HepG2 (cell line): ENCODE measurements around the gene PIH1D2. TPM values are rescaled to one million over a fixed set of nuclear protein-coding genes. Genes with fewer than 3 reads are reported as not detected.

Source experiments
- CBFB ChIP-seq: sonication (generic); formaldehyde crosslinking; IDR thresholded peaks from 2 replicates; pipeline ENCODE4 v1.4.0; 2020; ENCODE audit warnings: missing genetic modification reagents
- CHCHD3 ChIP-seq: sonication (generic); formaldehyde crosslinking; IDR thresholded peaks from 2 replicates; pipeline ENCODE4 v1.8.0; 2022; ENCODE audit warnings: mild to moderate bottlenecking, missing genetic modification reagents, moderate library complexity
- DNMT1 ChIP-seq: sonication (generic); formaldehyde crosslinking; IDR thresholded peaks from 2 replicates; pipeline ENCODE4 v1.5.1; 2020; ENCODE audit warnings: mild to moderate bottlenecking, missing genetic modification reagents
- HNF4G ChIP-seq, 2 experiments: sonication (generic) in 1 of 2; formaldehyde crosslinking in 1 of 2; IDR thresholded peaks; 2 replicates each; pipeline versions ENCODE4 v1.4.0 to v1.6.1; 2011 to 2020; ENCODE audit warnings: borderline replicate concordance in 2 of 2, low read depth in 2 of 2, mild to moderate bottlenecking in 2 of 2, low read length in 1 of 2, missing genetic modification reagents in 1 of 2, moderate library complexity in 1 of 2
- NBN ChIP-seq: fragments of 450-650 bp; conservative IDR thresholded peaks from 2 replicates; pipeline ENCODE4 v1.6.1; 2017
- REXO4 ChIP-seq: sonication (generic); formaldehyde crosslinking; IDR thresholded peaks from 2 replicates; pipeline ENCODE4 v1.8.0; 2022; ENCODE audit warnings: missing genetic modification reagents, mild to moderate bottlenecking, borderline replicate concordance
- SAFB2 ChIP-seq: sonication (generic); formaldehyde crosslinking; IDR thresholded peaks from 2 replicates; pipeline ENCODE4 v1.5.1; 2020; ENCODE audit warnings: missing genetic modification reagents, low read depth, mild to moderate bottlenecking, borderline replicate concordance
- SETDB1 ChIP-seq: sonication (generic); formaldehyde crosslinking; IDR thresholded peaks from 2 replicates; pipeline ENCODE4 v1.5.1; 2020; ENCODE audit warnings: missing genetic modification reagents, mild to moderate bottlenecking, borderline replicate concordance
- SNRNP70 ChIP-seq: fragments of 200-400 bp; formaldehyde crosslinking; IDR thresholded peaks from 2 replicates; pipeline ENCODE4 v1.6.1; 2017; ENCODE audit warnings: mild to moderate bottlenecking, low read depth, low read length, moderate library complexity
- ZFP90 ChIP-seq: sonication (generic); formaldehyde crosslinking; IDR thresholded peaks from 2 replicates; pipeline ENCODE4 v1.8.0; 2022; ENCODE audit warnings: missing genetic modification reagents, mild to moderate bottlenecking, inconsistent platforms, borderline replicate concordance
- ZFY ChIP-seq: sonication (generic); formaldehyde crosslinking; IDR thresholded peaks from 2 replicates; pipeline ENCODE4 v1.4.0; 2020; ENCODE audit warnings: missing genetic modification reagents
- ZMYM3 ChIP-seq: sonication (generic); formaldehyde crosslinking; IDR thresholded peaks from 2 replicates; pipeline ENCODE4 v1.5.1; 2020; ENCODE audit warnings: mild to moderate bottlenecking, missing genetic modification reagents
- ZNF10 ChIP-seq: sonication (generic); formaldehyde crosslinking; IDR thresholded peaks from 2 replicates; pipeline ENCODE4 v1.4.0; 2020; ENCODE audit warnings: mild to moderate bottlenecking, low read depth, missing genetic modification reagents, borderline replicate concordance
- ZNF337 ChIP-seq: sonication (generic); formaldehyde crosslinking; IDR thresholded peaks from 2 replicates; pipeline ENCODE4 v1.5.1; 2020; ENCODE audit warnings: missing genetic modification reagents, low read depth, mild to moderate bottlenecking, borderline replicate concordance
- ZNF484 ChIP-seq: sonication (generic); formaldehyde crosslinking; IDR thresholded peaks from 2 replicates; pipeline ENCODE4 v1.5.1; 2020; ENCODE audit warnings: mild to moderate bottlenecking, low read depth, missing genetic modification reagents, borderline replicate concordance
- ZNF543 ChIP-seq: sonication (generic); formaldehyde crosslinking; IDR thresholded peaks from 2 replicates; pipeline ENCODE4 v1.4.0; 2020; ENCODE audit warnings: mild to moderate bottlenecking, missing genetic modification reagents
- polyA plus RNA-seq, 8 experiments: library from polyadenylated mRNA; depleted of rRNA in 3 of 8; stranded (reverse) in 7 of 8; unstranded in 1 of 8; fragments of >200 nt; fragmentation: Illumina TruSeq in 4 of 8; extraction: Trizol in 4 of 8; gene quantifications; 2 replicates each; pipeline versions ENCODE4 v1.2.1 to v1.2.3, GENCODE V29; 2011 to 2016; ENCODE audit warnings: low read depth in 4 of 8, missing spikeins in 1 of 8, mixed read lengths in 1 of 8; ENCODE audit not compliant: insufficient read depth in 1 of 8
- total RNA-seq, 5 experiments: library from RNA; depleted of rRNA; stranded (reverse); fragments of >200 nt; fragmentation: Illumina TruSeq; extraction: Trizol; gene quantifications; 2 replicates each; pipeline ENCODE4 v1.2.3, GENCODE V29; 2016; ENCODE audit warnings: low read depth in 1 of 5
- TF ChIP-seq, protein P1 (sequence below): sonication (generic); formaldehyde crosslinking; IDR thresholded peaks from 2 replicates; pipeline ENCODE4 v1.4.0; 2020; ENCODE audit warnings: mild to moderate bottlenecking, missing genetic modification reagents
- TF ChIP-seq, protein P2 (sequence below): sonication (generic); formaldehyde crosslinking; IDR thresholded peaks from 2 replicates; pipeline ENCODE4 v1.8.1; 2023; ENCODE audit warnings: missing genetic modification reagents, inconsistent platforms, borderline replicate concordance
- TF ChIP-seq, protein P3 (sequence below): sonication (generic); formaldehyde crosslinking; IDR thresholded peaks from 2 replicates; pipeline ENCODE4 v1.9.0; 2021; ENCODE audit warnings: missing genetic modification reagents, borderline replicate concordance
- TF ChIP-seq, protein P4 (sequence below): sonication (generic); formaldehyde crosslinking; IDR thresholded peaks from 2 replicates; pipeline ENCODE4 v1.9.0; 2021; ENCODE audit warnings: missing genetic modification reagents, borderline replicate concordance

PIH1D2 gene
- total and polyA plus RNA-seq, 2 of the 13 experiments (the other 11 are each of a cell fraction or from before 2014, with no cell fraction given), result 0.49 to 2.7 TPM

DNA sequence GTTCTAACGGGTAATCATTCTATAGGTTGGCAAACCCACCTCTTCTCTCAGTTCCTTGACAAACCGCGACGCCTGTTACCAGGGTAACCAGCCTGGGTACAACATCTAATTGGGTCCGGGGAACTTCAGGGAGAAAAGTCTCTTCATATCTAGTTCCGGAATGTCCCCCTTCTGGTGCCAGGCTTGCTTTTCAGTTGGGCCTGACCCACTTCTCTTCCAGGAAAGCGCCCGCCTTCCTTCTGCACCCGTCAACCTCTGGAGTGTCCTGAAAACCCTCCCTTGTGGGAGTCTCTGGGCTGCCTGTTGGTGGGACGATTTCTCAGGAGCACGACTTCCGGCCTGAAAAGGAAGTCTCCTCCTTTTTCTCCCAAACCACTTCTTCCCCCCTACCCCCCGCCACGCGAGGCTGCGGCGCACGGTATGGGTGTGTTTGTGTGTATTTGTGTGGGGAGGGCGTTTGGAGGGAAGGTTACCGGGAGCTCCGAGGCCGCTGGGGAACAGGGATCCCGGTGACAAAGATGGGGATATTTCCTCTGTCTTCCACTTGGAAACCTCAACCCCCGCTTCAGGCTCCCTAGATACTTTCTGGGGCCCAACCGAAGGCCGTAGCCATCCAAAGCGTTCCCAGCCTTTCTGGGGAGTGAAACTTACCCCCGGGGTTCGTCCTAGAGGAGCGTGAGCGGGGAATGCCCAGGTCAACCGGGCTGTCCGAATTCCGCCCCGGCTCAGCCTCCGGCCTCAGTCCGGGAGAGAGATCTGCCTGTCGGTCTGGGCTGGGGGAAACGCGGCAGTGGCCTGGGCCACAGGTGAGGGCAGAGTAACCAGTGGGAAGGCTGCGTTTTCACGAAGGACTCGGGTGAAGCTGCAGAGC lies at the start of gene PIH1D2, which contains the start of gene NKAPD1 (continued):
- no peak for TF ChIP-seq SNRNP70
- TF ChIP-seq NBN, result no peak
- TF ChIP-seq, protein P1, sequence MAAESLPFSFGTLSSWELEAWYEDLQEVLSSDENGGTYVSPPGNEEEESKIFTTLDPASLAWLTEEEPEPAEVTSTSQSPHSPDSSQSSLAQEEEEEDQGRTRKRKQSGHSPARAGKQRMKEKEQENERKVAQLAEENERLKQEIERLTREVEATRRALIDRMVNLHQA (CRISPR knock-in tag), result no peak
- TF ChIP-seq HNF4G (IDR thresholded peaks at IDR 0.05; ENCODE audit: borderline replicate concordance, low read depth, low read length), result no peak
- TF ChIP-seq HNF4G (CRISPR knock-in tag; IDR thresholded peaks at IDR 0.05; ENCODE audit: borderline replicate concordance, low read depth), result no peak
- TF ChIP-seq, protein P2, sequence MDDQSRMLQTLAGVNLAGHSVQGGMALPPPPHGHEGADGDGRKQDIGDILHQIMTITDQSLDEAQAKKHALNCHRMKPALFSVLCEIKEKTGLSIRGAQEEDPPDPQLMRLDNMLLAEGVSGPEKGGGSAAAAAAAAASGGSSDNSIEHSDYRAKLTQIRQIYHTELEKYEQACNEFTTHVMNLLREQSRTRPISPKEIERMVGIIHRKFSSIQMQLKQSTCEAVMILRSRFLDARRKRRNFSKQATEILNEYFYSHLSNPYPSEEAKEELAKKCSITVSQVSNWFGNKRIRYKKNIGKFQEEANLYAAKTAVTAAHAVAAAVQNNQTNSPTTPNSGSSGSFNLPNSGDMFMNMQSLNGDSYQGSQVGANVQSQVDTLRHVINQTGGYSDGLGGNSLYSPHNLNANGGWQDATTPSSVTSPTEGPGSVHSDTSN (CRISPR knock-in tag), result 0 out of 2 replicates have a peak, but pooled peaks have one; percentile 18
- TF ChIP-seq CHCHD3 (CRISPR knock-in tag), result no peak
- no peak for TF ChIP-seq ZNF484
- TF ChIP-seq, protein P3, sequence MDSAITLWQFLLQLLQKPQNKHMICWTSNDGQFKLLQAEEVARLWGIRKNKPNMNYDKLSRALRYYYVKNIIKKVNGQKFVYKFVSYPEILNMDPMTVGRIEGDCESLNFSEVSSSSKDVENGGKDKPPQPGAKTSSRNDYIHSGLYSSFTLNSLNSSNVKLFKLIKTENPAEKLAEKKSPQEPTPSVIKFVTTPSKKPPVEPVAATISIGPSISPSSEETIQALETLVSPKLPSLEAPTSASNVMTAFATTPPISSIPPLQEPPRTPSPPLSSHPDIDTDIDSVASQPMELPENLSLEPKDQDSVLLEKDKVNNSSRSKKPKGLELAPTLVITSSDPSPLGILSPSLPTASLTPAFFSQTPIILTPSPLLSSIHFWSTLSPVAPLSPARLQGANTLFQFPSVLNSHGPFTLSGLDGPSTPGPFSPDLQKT, result no peak
- no peak for TF ChIP-seq SAFB2
- TF ChIP-seq SETDB1 (CRISPR knock-in tag), result no peak
- TF ChIP-seq ZNF543, result 0 out of 2 replicates have a peak, but pooled peaks have one; percentile 42
- TF ChIP-seq ZNF10, result no peak
- TF ChIP-seq ZNF337 (CRISPR knock-in tag), result no peak; the same call in 1 of the 2 replicates
- TF ChIP-seq ZFP90 (CRISPR knock-in tag), result peak; percentile 58; the same call in 1 of the 2 replicates
- TF ChIP-seq DNMT1 (CRISPR knock-in tag), result no peak
- no peak; the same call in 1 of the 2 replicates for TF ChIP-seq CBFB (CRISPR knock-in tag)
- no peak for TF ChIP-seq REXO4
- TF ChIP-seq ZFY, result peak; percentile 75
- no peak for TF ChIP-seq ZMYM3 (CRISPR knock-in tag)
- TF ChIP-seq, protein P4, sequence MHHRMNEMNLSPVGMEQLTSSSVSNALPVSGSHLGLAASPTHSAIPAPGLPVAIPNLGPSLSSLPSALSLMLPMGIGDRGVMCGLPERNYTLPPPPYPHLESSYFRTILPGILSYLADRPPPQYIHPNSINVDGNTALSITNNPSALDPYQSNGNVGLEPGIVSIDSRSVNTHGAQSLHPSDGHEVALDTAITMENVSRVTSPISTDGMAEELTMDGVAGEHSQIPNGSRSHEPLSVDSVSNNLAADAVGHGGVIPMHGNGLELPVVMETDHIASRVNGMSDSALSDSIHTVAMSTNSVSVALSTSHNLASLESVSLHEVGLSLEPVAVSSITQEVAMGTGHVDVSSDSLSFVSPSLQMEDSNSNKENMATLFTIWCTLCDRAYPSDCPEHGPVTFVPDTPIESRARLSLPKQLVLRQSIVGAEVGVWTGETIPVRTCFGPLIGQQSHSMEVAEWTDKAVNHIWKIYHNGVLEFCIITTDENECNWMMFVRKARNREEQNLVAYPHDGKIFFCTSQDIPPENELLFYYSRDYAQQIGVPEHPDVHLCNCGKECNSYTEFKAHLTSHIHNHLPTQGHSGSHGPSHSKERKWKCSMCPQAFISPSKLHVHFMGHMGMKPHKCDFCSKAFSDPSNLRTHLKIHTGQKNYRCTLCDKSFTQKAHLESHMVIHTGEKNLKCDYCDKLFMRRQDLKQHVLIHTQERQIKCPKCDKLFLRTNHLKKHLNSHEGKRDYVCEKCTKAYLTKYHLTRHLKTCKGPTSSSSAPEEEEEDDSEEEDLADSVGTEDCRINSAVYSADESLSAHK (CRISPR knock-in tag), result no peak
